ENCODE results near the gene P2RY8. TPM values are rescaled to one million over a fixed set of nuclear protein-coding genes. Genes with fewer than 3 reads are reported as not detected.
A peak's percentile ranks its signal among the peaks of the same experiment; 100 is the strongest.
"Not testable (repeated sequence)": the region's sequence is repeated elsewhere in the genome, so short reads cannot be mapped to it uniquely, and the experiment has no call there.

The P2RY8 gene
- polyA plus RNA-seq, 3 donors, result 18.9 to 40.0 (median 33.3) TPM

DNA sequence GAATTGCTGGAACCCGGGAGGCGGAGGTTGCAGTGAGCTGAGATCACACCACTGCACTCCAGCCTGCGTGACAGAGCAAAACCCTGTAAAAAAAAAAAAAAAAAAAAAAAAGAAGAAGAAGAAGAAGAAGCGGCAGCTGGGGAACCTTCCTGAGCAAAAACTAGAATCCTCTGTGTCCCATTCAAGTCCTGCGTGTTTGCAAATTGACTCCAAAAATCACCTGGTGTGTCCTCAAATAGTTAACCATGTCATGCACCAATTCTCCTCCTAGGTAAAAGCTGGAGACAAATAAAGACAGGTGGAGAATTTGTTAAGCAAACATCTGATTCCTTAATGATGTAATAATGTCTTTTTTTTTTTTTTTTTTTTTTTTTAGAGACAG lies 52.4 kb downstream of the P2RY8 start:
- TF ChIP-seq, protein P1, sequence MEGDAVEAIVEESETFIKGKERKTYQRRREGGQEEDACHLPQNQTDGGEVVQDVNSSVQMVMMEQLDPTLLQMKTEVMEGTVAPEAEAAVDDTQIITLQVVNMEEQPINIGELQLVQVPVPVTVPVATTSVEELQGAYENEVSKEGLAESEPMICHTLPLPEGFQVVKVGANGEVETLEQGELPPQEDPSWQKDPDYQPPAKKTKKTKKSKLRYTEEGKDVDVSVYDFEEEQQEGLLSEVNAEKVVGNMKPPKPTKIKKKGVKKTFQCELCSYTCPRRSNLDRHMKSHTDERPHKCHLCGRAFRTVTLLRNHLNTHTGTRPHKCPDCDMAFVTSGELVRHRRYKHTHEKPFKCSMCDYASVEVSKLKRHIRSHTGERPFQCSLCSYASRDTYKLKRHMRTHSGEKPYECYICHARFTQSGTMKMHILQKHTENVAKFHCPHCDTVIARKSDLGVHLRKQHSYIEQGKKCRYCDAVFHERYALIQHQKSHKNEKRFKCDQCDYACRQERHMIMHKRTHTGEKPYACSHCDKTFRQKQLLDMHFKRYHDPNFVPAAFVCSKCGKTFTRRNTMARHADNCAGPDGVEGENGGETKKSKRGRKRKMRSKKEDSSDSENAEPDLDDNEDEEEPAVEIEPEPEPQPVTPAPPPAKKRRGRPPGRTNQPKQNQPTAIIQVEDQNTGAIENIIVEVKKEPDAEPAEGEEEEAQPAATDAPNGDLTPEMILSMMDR (IDR thresholded peaks at IDR 0.05), result no peak
- Histone ChIP-seq H3K9me3 (replicated peaks in 1 of 2; ENCODE audit: control insufficient read depth in 1 of 2, insufficient read depth in 1 of 2, low read length in 2 of 2) (no peaks in the 10 kb centered on the region), H3K4me2 (replicated peaks; ENCODE audit: extremely low read depth, low read length, poor library complexity, severe bottlenecking) (no peak overlapping the region), H3K4me3 (replicated peaks in 1 of 3; ENCODE audit: low read depth in 2 of 3, low read length in 3 of 3) (no peak overlapping the region), H2AFZ (ENCODE audit: insufficient read depth, low read depth, low read length, poor library complexity, severe bottlenecking) (no peak overlapping the region), H3K9ac (ENCODE audit: insufficient read depth, low read length, poor library complexity, severe bottlenecking) (no peak overlapping the region), H4K20me1 (ENCODE audit: insufficient read depth, low read length) (peaks cover 42% of the 10 kb centered on the region), H3K4me1 (ENCODE audit: control insufficient read depth in 1 of 2, insufficient read depth in 2 of 2, low read length in 2 of 2) (peaks cover 46 to 49% of the 10 kb centered on the region in 2 donors), H3K27me3 (ENCODE audit: control insufficient read depth in 2 of 2, insufficient read depth in 2 of 2, low read length in 2 of 2) (no peaks in the 10 kb centered on the region), H3K36me3 (replicated peaks in 1 of 2; ENCODE audit: control insufficient read depth in 1 of 2, insufficient read depth in 2 of 2, low read length in 2 of 2) (peaks cover 26 to 34% of the 10 kb centered on the region in 2 donors), H3K79me2 (ENCODE audit: insufficient read depth, low read length) (peaks cover 85% of the 10 kb centered on the region), H3K27ac (ENCODE audit: low read depth in 1 of 2, low read length in 2 of 2) (peak overlapping the region; percentile 58 to 71)
- no peak overlapping the region for H3K4me3 Mint-ChIP-seq
- H3K4me1 Mint-ChIP-seq, result peaks cover 62% of the 10 kb centered on the region
- H3K27me3 Mint-ChIP-seq (ENCODE audit: low read depth in 3 of 3), result peaks cover 0 to 2% (median 0%) of the 10 kb centered on the region in 3 donors
- peaks cover 42 to 44% of the 10 kb centered on the region in 2 donors for H3K36me3 Mint-ChIP-seq
- H3K9me3 Mint-ChIP-seq, result peaks cover 0 to 4% (median 3%) of the 10 kb centered on the region in 7 donors
- H3K27ac Mint-ChIP-seq, result peak overlapping the region; percentile 76 to 91 (median 89)
- DNase-seq, result peak in 2 of 3 donors; percentile 34 to 43
- intact Hi-C loops (cut with micrococcal nuclease), result no loop called here
- 0% methylated on average over 1 of the region's 5 CpGs for WGBS (ENCODE audit: insufficient coverage)

DNA sequence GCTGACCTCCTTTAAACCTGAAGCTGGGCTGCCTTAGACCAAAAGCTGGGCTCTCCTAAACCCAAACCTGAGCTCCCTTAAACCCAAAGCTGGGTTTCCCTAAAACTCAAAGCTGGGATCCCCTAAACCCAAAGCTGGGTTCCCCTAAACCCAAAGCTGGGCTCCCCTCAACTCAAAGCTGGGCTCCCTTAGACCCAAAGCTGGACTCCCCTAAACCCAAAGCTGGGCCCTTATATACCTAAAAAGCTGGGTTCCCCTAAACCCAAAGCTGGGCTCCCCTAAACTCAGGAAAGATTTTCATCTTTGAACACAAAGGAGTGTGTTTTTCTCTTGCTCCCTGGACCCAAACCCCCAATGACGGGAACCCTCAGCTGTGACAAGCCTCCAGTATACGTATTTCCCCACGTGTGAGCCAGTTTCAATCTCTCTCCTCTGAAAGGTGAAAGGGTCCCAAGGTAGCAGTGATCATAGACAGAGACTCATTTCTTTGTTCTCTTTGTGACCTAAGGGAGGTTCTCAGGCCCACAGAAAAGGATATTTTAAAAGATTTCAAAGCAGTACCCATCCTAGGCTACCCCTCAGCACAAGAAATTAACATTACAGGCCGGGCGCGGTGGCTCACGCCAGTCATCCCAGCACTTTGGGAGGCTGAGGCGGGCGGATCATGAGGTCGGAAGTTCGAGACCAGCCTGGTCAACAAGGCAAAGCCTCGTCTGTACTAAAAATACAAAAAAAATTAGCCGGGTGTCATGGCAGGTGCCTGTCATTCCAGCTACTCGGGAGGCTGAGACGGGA lies 52.9 kb downstream of the P2RY8 start:
- H3K36me3 Mint-ChIP-seq, result peaks cover 43% of the 10 kb centered on the region in 2 donors
- H3K4me1 ChIP-seq (ENCODE audit: control insufficient read depth in 1 of 2, insufficient read depth in 2 of 2, low read length in 2 of 2), result peaks cover 47 to 50% of the 10 kb centered on the region in 2 donors

DNA sequence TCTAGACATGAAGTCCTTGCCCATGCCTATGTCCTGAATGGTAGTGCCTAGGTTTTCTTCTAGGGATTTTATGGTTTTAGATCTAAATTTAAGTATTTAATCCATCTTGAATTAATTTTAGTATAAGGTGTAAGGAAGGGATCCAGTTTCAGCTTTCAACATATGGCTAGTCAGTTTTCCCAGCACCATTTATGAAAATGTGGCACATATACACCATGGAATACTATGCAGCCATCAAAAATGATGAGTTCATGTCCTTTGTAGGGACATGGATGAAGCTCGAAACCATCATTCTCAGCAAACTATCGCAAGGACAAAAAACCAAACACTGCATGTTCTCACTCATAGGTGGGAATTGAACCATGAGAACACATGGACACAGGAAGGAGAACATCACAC lies 54.5 kb downstream of the P2RY8 start:
- Mint-ChIP-seq H3K27ac (peak overlapping the region; percentile 92 to 99 (median 98)), H3K36me3 (peaks cover 40 to 43% of the 10 kb centered on the region in 2 donors), H3K4me1 (peaks cover 80% of the 10 kb centered on the region)
- intact Hi-C loops (cut with micrococcal nuclease); H3K4me3 Mint-ChIP-seq; H3K27me3 Mint-ChIP-seq (ENCODE audit: low read depth in 3 of 3); DNase-seq; H3K9me3 ChIP-seq (replicated peaks in 1 of 2; ENCODE audit: control insufficient read depth in 1 of 2, insufficient read depth in 1 of 2, low read length in 2 of 2); H3K27me3 ChIP-seq (ENCODE audit: control insufficient read depth in 2 of 2, insufficient read depth in 2 of 2, low read length in 2 of 2); H3K9ac ChIP-seq (ENCODE audit: insufficient read depth, low read length, poor library complexity, severe bottlenecking); H3K9me3 Mint-ChIP-seq; H2AFZ ChIP-seq (ENCODE audit: insufficient read depth, low read depth, low read length, poor library complexity, severe bottlenecking): not testable (repeated sequence)
- no CpG with 5 or more reads among the region's 2 CpGs for whole genome bisulfite sequencing (ENCODE audit: insufficient coverage)
- peak overlapping the region in 2 of 3 experiments; percentile 6 to 70 for H3K4me3 ChIP-seq (replicated peaks in 1 of 3; ENCODE audit: low read depth in 2 of 3, low read length in 3 of 3)
- H3K4me1 ChIP-seq (ENCODE audit: control insufficient read depth in 1 of 2, insufficient read depth in 2 of 2, low read length in 2 of 2), result peaks cover 58 to 61% of the 10 kb centered on the region in 2 donors
- peaks cover 84% of the 10 kb centered on the region for H3K79me2 ChIP-seq (ENCODE audit: insufficient read depth, low read length)
- peaks cover 13 to 18% of the 10 kb centered on the region in 2 donors for H3K36me3 ChIP-seq (replicated peaks in 1 of 2; ENCODE audit: control insufficient read depth in 1 of 2, insufficient read depth in 2 of 2, low read length in 2 of 2)
- H3K4me2 ChIP-seq (replicated peaks; ENCODE audit: extremely low read depth, low read length, poor library complexity, severe bottlenecking), result peak overlapping the region; percentile 76
- peak overlapping the region; percentile 87 to 93 for H3K27ac ChIP-seq (ENCODE audit: low read depth in 1 of 2, low read length in 2 of 2)
- peaks cover 29% of the 10 kb centered on the region for H4K20me1 ChIP-seq (ENCODE audit: insufficient read depth, low read length)

More for the DNA sequence above, 52.9 kb downstream of the P2RY8 start:
- Histone ChIP-seq H3K4me3 (replicated peaks in 1 of 3; ENCODE audit: low read depth in 2 of 3, low read length in 3 of 3) (no peak overlapping the region), H3K9ac (ENCODE audit: insufficient read depth, low read length, poor library complexity, severe bottlenecking) (no peak overlapping the region), H3K4me2 (replicated peaks; ENCODE audit: extremely low read depth, low read length, poor library complexity, severe bottlenecking) (no peak overlapping the region), H3K36me3 (replicated peaks in 1 of 2; ENCODE audit: control insufficient read depth in 1 of 2, insufficient read depth in 2 of 2, low read length in 2 of 2) (peaks cover 22 to 31% of the 10 kb centered on the region in 2 donors), H2AFZ (ENCODE audit: insufficient read depth, low read depth, low read length, poor library complexity, severe bottlenecking) (no peak overlapping the region), H3K27ac (ENCODE audit: low read depth in 1 of 2, low read length in 2 of 2) (peak overlapping the region; percentile 58 to 71), H3K27me3 (ENCODE audit: control insufficient read depth in 2 of 2, insufficient read depth in 2 of 2, low read length in 2 of 2) (no peaks in the 10 kb centered on the region), H3K79me2 (ENCODE audit: insufficient read depth, low read length) (peaks cover 85% of the 10 kb centered on the region), H4K20me1 (ENCODE audit: insufficient read depth, low read length) (peaks cover 37% of the 10 kb centered on the region), H3K9me3 (replicated peaks in 1 of 2; ENCODE audit: control insufficient read depth in 1 of 2, insufficient read depth in 1 of 2, low read length in 2 of 2) (no peaks in the 10 kb centered on the region)
- intact Hi-C loops (cut with micrococcal nuclease), result no loop called here
- Mint-ChIP-seq H3K27me3 (ENCODE audit: low read depth in 3 of 3) (peaks cover 0 to 2% (median 0%) of the 10 kb centered on the region in 3 donors), H3K9me3 (peaks cover 0 to 3% (median 0%) of the 10 kb centered on the region in 7 donors), H3K4me3 (no peak overlapping the region), H3K27ac (peak overlapping the region; percentile 68 to 91 (median 89)), H3K4me1 (peaks cover 67% of the 10 kb centered on the region)
- no peak for DNase-seq
- TF ChIP-seq, protein P1 (IDR thresholded peaks at IDR 0.05), result no peak
- WGBS (ENCODE audit: insufficient coverage), result 75% methylated on average over 14 of the region's 15 CpGs

All from CD14-positive monocyte (primary cell).